Measurements from ENCODE around the gene ITGB5.

ITGB5 gene

GRCh38 chr3:124841517-124841916 lies 45.6 kb downstream of the ITGB5 start:
- POLR2A ChIA-PET, result no interaction called here
- no peak overlapping the region for H3K4me3 ChIP-seq (ENCODE audit: low read depth, low read length)
- CTCF ChIA-PET, result interaction anchor here (1.4 to 1.5 kb wide), 2 partner anchors 60 to 81 kb away, joined by 4 to 5 read pairs; no protein-coding TSS in a partner anchor
- DNase-seq (ENCODE audit: low read depth, low spot score), result no peak
- no peak for TF ChIP-seq CTCF (IDR thresholded peaks at IDR 0.05; ENCODE audit: insufficient read depth, low read length, missing control alignments)

- CTCF ChIA-PET, result interaction anchor here (1.4 kb wide), 1 partner anchor 79 kb away, joined by 5 read pairs; no protein-coding TSS in a partner anchor
- DNase-seq (ENCODE audit: low read depth, low spot score), result no peak
- TF ChIP-seq CTCF (IDR thresholded peaks at IDR 0.05; ENCODE audit: insufficient read depth, low read length, missing control alignments), result no peak
- POLR2A ChIA-PET, result no interaction called here
- no peak overlapping the region for H3K4me3 ChIP-seq (ENCODE audit: low read depth, low read length)
Observed at GRCh38 chr3:124840331-124840730, 46.8 kb downstream of the ITGB5 start.

GRCh38 chr3:124839896-124840295 lies 47.3 kb downstream of the ITGB5 start:
- DNase-seq (ENCODE audit: low read depth, low spot score), result no peak
- no peak overlapping the region for H3K4me3 ChIP-seq (ENCODE audit: low read depth, low read length)
- no peak for TF ChIP-seq CTCF (IDR thresholded peaks at IDR 0.05; ENCODE audit: insufficient read depth, low read length, missing control alignments)
- ChIA-PET POLR2A (no interaction called here), CTCF (no interaction called here)

GRCh38 chr3:124838963-124839362 lies 48.2 kb downstream of the ITGB5 start:
- no peak for DNase-seq (ENCODE audit: low read depth, low spot score)
- H3K4me3 ChIP-seq (ENCODE audit: low read depth, low read length), result no peak overlapping the region
- POLR2A ChIA-PET, result no interaction called here
- CTCF ChIA-PET, result no interaction called here
- no peak for TF ChIP-seq CTCF (IDR thresholded peaks at IDR 0.05; ENCODE audit: insufficient read depth, low read length, missing control alignments)

GRCh38 chr3:124837730-124838186 lies 49.4 kb downstream of the ITGB5 start:
- POLR2A ChIA-PET, result no interaction called here
- no peak overlapping the region for H3K4me3 ChIP-seq (ENCODE audit: low read depth, low read length)
- no peak for DNase-seq (ENCODE audit: low read depth, low spot score)
- CTCF ChIA-PET, result no interaction called here
- no peak for TF ChIP-seq CTCF (IDR thresholded peaks at IDR 0.05; ENCODE audit: insufficient read depth, low read length, missing control alignments)

GRCh38 chr3:124837065-124837464 lies 50.1 kb downstream of the ITGB5 start:
- no peak for TF ChIP-seq CTCF (IDR thresholded peaks at IDR 0.05; ENCODE audit: insufficient read depth, low read length, missing control alignments)

More at GRCh38 chr3:124837065-124837464, 50.1 kb downstream of the ITGB5 start:
- DNase-seq (ENCODE audit: low read depth, low spot score), result no peak
- CTCF ChIA-PET, result no interaction called here
- H3K4me3 ChIP-seq (ENCODE audit: low read depth, low read length), result no peak overlapping the region
- POLR2A ChIA-PET, result no interaction called here

Data from AG04449 (cell line).